Rectal smooth muscle tissue (tissue), 1 donor: ENCODE results near the gene C1GALT1C1.
"Not testable (repeated sequence)": the region's sequence is repeated elsewhere in the genome, so short reads cannot be mapped to it uniquely, and the experiment has no call there.

Experiments
- H3K27ac ChIP-seq: one replicate; pipeline ENCODE4 v1.7.0; 2013; ENCODE audit warnings: low read depth, low read length, inconsistent platforms
- H3K27me3 ChIP-seq: one replicate; pipeline ENCODE4 v1.7.0; 2013; ENCODE audit warnings: low read length; ENCODE audit not compliant: control insufficient read depth, insufficient read depth
- H3K36me3 ChIP-seq: one replicate; pipeline ENCODE4 v1.7.0; 2013; ENCODE audit warnings: low read length; ENCODE audit not compliant: control insufficient read depth, insufficient read depth
- H3K4me1 ChIP-seq: one replicate; pipeline ENCODE4 v1.7.0; 2013; ENCODE audit warnings: low read length; ENCODE audit not compliant: control insufficient read depth, insufficient read depth
- H3K4me3 ChIP-seq: one replicate; pipeline ENCODE4 v1.7.0; 2013; ENCODE audit warnings: low read length
- H3K9ac ChIP-seq: one replicate; pipeline ENCODE4 v1.7.0; 2013; ENCODE audit warnings: low read length

The C1GALT1C1 gene

GRCh38 chrX:120629667-120630537 is at the start of gene C1GALT1C1:
TSS of gene C1GALT1C1 (minus strand) at chrX:120630054. CDS start at chrX:120627166, 2,888 bp downstream.
- H3K27me3 ChIP-seq: no peaks in the 10 kb centered on the region
- no peaks in the 10 kb centered on the region for H3K36me3 ChIP-seq
- peak within 1 kb of the TSS; percentile 59 for H3K4me3 ChIP-seq
- H3K4me1 ChIP-seq: peaks cover 2% of the 10 kb centered on the region
- peak within 1 kb of the TSS; percentile 86 for H3K27ac ChIP-seq
- H3K9ac ChIP-seq: peak within 1 kb of the TSS; percentile 25

GRCh38 chrX:120677004-120677652 is 47.3 kb upstream of the C1GALT1C1 start:
- Histone ChIP-seq H3K27me3 (no peaks in the 10 kb centered on the region), H3K27ac (no peak overlapping the region), H3K9ac (no peak overlapping the region), H3K4me1 (no peaks in the 10 kb centered on the region), H3K4me3 (no peak overlapping the region), H3K36me3 (no peaks in the 10 kb centered on the region)

GRCh38 chrX:120672841-120673530 is 43.1 kb upstream of the C1GALT1C1 start:
- Histone ChIP-seq H3K36me3 (no peaks in the 10 kb centered on the region), H3K27ac (no peak overlapping the region), H3K9ac (no peak overlapping the region), H3K27me3 (no peaks in the 10 kb centered on the region), H3K4me3 (no peak overlapping the region), H3K4me1 (no peaks in the 10 kb centered on the region)

GRCh38 chrX:120672389-120672788 is 42.5 kb upstream of the C1GALT1C1 start:
- Histone ChIP-seq H3K4me1 (no peaks in the 10 kb centered on the region), H3K36me3 (no peaks in the 10 kb centered on the region), H3K4me3 (no peak overlapping the region), H3K9ac (no peak overlapping the region), H3K27ac (no peak overlapping the region), H3K27me3 (no peaks in the 10 kb centered on the region)

DNA sequence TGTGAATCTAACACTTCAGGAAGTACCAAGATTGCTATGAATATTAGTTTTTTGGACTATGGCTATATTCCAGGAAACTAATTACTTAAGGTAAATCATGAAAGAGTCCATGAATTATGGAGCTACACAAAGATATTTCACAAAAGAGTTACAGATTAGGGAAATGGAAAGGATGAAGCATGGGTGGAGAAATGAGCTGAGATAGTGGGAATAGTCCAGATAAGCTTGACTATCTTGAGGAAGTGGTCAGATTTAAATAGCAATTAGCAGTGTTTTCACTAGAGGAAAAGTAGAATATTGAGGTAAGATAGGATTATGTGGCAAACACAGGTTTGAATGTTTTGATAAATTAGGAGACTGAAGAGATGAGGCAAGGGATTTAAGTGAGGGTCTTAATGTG is 42.1 kb upstream of the C1GALT1C1 start:
- no peaks in the 10 kb centered on the region for H3K4me1 ChIP-seq
- H3K36me3 ChIP-seq: no peaks in the 10 kb centered on the region
- H3K9ac ChIP-seq: no peak overlapping the region
- H3K4me3 ChIP-seq: no peak overlapping the region
- H3K27me3 ChIP-seq: no peaks in the 10 kb centered on the region
- no peak overlapping the region for H3K27ac ChIP-seq

- no peaks in the 10 kb centered on the region for H3K27me3 ChIP-seq
- H3K4me3 ChIP-seq: no peak overlapping the region
- H3K36me3 ChIP-seq: no peaks in the 10 kb centered on the region
- no peaks in the 10 kb centered on the region for H3K4me1 ChIP-seq
- no peak overlapping the region for H3K9ac ChIP-seq
- no peak overlapping the region for H3K27ac ChIP-seq
These were observed 38.5 kb upstream of the C1GALT1C1 start for GRCh38 chrX:120668357-120668756.

- not testable (repeated sequence) for H3K27me3 ChIP-seq, H3K27ac ChIP-seq, H3K4me3 ChIP-seq, H3K36me3 ChIP-seq, H3K4me1 ChIP-seq, H3K9ac ChIP-seq
These were observed 34.7 kb upstream of the C1GALT1C1 start for GRCh38 chrX:120664535-120664934.

GRCh38 chrX:120664081-120664480 is 34.2 kb upstream of the C1GALT1C1 start:
- H3K36me3 ChIP-seq: no peaks in the 10 kb centered on the region
- H3K9ac ChIP-seq: no peak overlapping the region
- no peaks in the 10 kb centered on the region for H3K4me1 ChIP-seq
- H3K27me3 ChIP-seq: no peaks in the 10 kb centered on the region
- H3K4me3 ChIP-seq: no peak overlapping the region
- no peak overlapping the region for H3K27ac ChIP-seq

DNA sequence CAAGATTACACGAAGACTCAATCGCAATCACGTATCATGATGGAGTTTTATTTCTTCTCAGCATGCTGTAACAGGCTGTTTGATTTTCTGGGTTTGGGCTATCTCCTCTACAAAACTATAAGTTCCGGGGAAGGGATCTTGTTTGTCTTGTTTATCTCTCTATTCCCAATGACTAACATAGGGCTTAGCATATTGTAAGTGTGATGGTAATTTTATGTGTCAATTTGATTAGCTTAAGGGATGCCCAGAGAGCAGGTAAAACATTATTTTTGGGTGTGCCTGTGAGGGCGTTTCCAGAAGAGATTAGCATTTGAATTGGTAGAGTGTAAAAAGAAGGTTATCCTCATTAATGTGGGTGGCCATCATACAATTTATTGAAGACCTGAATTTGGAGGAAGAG is 32.8 kb upstream of the C1GALT1C1 start:
- no peaks in the 10 kb centered on the region for H3K36me3 ChIP-seq
- H3K4me1 ChIP-seq: no peaks in the 10 kb centered on the region
- H3K27ac ChIP-seq: no peak overlapping the region
- no peak overlapping the region for H3K9ac ChIP-seq
- H3K4me3 ChIP-seq: no peak overlapping the region
- no peaks in the 10 kb centered on the region for H3K27me3 ChIP-seq

DNA sequence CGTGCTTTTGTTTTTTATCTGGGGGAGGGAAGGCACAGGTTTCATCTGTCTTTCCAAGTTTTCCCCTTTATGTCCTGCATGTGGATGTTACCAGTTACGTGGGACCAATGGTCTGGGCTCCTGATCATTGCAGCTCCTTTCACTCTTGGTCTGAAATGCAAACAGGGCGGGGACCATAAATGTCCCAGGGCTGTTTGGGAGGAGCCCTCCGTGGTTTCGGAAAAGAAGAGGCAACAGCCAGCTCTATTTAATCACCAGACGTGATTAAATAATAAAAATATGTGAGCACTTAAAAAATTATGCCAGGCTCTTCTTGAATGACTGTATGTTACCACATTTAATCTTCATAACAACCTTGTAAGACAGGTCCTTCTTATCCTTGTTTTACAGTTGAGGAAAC is 30.8 kb upstream of the C1GALT1C1 start:
- no peak overlapping the region for H3K9ac ChIP-seq
- H3K4me3 ChIP-seq: no peak overlapping the region
- H3K4me1 ChIP-seq: no peaks in the 10 kb centered on the region
- H3K27ac ChIP-seq: no peak overlapping the region
- no peaks in the 10 kb centered on the region for H3K27me3 ChIP-seq
- no peaks in the 10 kb centered on the region for H3K36me3 ChIP-seq

- Histone ChIP-seq H3K9ac (no peak overlapping the region), H3K4me3 (no peak overlapping the region), H3K4me1 (no peaks in the 10 kb centered on the region), H3K36me3 (no peaks in the 10 kb centered on the region), H3K27ac (no peak overlapping the region), H3K27me3 (no peaks in the 10 kb centered on the region)
These were observed 23.1 kb upstream of the C1GALT1C1 start for GRCh38 chrX:120653000-120653399.

DNA sequence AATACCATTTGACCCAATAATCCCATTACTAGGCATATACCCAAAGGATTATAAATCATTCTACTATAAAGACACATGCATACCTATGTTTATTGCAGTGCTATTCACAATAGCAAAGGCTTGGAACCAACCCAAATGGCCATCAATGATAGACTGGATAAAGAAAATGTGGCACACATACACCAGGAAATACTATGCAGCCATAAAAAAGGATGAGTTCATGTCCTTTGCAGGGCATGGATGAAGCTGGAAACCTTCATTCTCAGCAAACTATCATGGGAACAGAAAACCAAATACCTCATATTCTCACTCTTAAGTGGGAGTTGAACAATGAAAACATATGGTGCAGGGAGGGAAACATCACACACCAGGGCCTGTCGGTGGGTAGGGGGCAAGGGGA is 22.4 kb upstream of the C1GALT1C1 start:
- not testable (repeated sequence) for H3K4me3 ChIP-seq, H3K36me3 ChIP-seq, H3K27ac ChIP-seq, H3K9ac ChIP-seq, H3K4me1 ChIP-seq, H3K27me3 ChIP-seq
